H54 (cell line): ENCODE data around the gene METTL25.

Experiments used
- DNase-seq: peaks from one replicate; pipeline ENCODE4 v3.0.0; 2011; ENCODE audit warnings: low spot score, mixed read lengths; ENCODE audit not compliant: insufficient read length
- FAIRE-seq: peaks from 3 replicates; lab custom pipeline; 2011; peaks lifted over from hg19 to GRCh38; lab: Jason Lieb, UNC
- POLR2A ChIP-seq: IDR thresholded peaks from 2 replicates; pipeline ENCODE4 v1.6.1; 2011; ENCODE audit warnings: low read depth, mild to moderate bottlenecking, low read length

Gene METTL25

DNA sequence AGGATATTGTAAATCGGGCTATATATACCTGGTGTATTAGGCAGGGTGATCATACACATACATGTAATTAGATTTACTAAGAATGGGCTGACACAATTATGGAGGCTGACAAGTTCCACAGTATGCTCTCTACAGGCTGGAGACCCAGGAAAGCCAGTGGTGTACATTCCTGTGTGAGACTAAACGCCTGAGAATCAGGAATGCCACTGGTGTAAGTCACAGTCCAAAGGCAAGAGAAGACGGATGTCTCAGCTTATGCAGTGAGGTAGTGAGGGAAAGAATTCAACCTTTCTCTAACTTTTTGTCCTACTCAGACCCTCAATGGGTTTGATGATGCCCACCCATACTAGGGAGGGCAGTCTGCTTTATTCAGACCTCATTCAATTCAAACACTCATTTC, 57.1 kb downstream of the METTL25 start:
- DNase-seq = no peak
- no peak for FAIRE-seq
- no peak for TF ChIP-seq POLR2A

DNA sequence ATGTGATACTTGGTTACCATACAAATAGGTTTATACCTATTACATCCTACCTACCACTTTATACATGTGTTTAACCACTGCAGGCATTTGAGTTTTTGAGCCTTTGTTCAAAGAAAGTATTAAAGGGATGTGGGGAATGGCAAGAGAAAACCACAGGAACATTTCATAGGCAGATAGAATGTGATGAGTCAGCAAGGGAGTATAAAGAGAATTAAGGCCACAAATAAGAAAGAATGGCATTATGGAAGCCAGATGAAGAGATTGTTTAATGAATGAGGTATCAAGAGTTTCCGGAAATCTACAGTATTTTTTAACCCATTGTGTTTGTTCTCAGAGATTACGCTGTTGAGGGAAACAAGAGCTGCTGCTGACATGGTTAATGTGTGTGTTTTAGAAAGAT, 66.9 kb downstream of the METTL25 start:
- DNase-seq = no peak
- no peak for TF ChIP-seq POLR2A
- peak; percentile 77 for FAIRE-seq

DNA sequence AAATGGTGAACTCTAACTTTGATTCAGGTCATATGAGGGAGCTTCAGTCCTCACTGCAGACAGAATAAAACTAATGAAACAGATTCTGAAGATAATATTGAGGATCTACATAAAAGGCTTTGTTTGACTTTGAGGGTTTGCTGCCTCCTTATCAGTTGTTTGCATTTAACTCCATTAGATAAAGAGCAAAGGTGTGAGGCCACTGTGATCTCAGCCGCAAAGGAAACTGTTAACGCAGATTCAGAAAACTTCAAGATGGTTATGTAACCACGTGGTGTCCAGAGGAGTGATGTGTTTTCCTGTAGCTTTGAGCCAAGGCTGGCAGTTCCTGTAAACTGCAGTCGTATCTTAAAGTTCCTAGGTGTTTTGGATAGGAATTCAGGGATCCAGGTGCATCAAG, 67.8 kb downstream of the METTL25 start:
- no peak for TF ChIP-seq POLR2A
- DNase-seq = no peak
- FAIRE-seq = no peak

DNA sequence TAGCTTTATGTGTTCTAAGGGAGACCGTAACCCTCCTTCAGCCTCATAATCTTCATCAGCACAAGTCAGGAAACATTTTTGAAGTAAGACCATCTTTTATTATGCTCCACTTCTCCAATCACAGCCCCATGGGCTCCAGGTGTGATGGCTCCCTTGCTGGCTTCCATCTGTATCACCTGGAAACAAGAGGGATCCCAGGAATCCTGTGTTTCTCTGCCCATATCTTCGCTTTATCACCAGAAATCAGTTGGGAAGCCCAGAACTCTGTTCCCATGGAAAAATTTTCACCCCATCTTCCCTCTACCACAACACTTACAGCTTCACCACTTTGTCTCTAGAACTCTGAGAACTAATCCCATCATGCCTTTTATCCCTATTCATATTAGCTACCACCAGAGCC, 68.3 kb downstream of the METTL25 start:
- DNase-seq (no peak), FAIRE-seq (no peak)
- no peak for TF ChIP-seq POLR2A

DNA sequence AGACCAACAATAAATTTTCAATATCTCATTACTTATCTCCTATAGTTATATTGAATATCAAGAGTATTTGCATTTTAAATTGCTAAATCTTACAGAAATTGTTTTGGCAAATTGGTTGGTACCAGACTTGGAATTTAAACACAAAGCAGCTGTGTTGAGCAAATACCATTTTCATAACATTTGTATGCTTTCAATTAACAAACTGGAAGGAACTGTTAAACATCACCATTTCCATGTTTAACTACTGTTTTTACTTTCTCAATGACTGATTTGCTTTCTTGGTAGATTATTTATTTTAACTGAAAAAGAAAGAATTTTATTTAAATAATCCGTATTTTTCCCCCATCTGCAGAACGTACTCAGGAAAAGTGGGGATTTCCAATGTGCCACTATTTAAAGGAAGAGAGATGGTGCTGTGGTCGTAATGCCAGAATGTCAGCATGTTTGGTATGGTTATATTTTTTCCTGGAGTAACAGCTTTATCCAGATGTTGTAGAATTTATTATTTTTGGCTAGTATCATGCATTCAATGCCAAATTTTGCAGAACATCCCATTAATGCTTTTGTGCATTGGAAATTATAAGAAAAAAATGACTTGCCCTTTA, 72.3 kb downstream of the METTL25 start:
- FAIRE-seq (no peak), DNase-seq (no peak)
- no peak for TF ChIP-seq POLR2A

- no peak for FAIRE-seq
- DNase-seq = no peak
- no peak for TF ChIP-seq POLR2A
These were observed 76.1 kb downstream of the METTL25 start for GRCh38 chr12:82434392-82434911.

DNA sequence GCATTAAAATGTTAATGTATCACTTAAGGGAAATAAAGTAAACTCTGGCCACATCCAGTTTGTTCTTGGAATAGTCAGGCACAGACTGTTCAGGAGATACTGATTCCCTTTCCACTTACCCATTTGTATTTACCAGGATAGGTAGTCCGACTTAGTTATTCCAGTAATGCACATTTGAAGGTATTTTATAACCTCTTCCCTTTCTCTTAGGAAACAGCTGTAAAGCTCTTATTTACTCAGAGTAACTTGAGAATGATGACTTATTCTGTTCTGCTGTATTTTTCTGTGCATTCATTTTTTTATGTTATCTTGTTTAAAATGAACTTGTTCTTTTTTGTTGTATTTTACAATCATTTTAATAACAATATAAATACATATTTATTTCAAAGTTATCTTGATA, 78.0 kb downstream of the METTL25 start:
- FAIRE-seq (no peak), DNase-seq (no peak)
- TF ChIP-seq POLR2A = no peak

DNA sequence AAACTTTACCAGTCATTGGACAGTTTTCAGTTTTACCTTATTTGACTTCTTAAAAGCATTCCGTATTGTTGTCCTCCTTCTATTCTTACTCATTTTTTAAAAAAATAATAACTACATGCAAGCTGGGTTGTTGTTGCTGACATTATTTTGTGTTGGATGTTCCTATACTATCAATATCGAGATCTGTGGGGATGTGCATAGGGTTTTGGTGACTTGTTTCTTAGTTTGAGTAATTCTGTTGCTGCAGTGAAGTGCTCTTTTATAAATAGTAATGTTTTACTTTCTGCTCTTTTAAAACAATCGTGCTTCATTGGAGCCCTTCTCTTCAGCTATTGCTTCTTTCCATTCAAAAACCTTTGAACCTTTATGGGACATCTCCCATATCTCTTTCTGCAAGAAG, 79.4 kb downstream of the METTL25 start:
- no peak for DNase-seq
- FAIRE-seq = no peak
- no peak for TF ChIP-seq POLR2A

- DNase-seq (no peak), FAIRE-seq (no peak)
- no peak for TF ChIP-seq POLR2A
These were observed 80.0 kb downstream of the METTL25 start for GRCh38 chr12:82438356-82438755.

- no peak for DNase-seq
- no peak for FAIRE-seq
- TF ChIP-seq POLR2A = no peak
These were observed 82.6 kb downstream of the METTL25 start for GRCh38 chr12:82440885-82441284.

DNA sequence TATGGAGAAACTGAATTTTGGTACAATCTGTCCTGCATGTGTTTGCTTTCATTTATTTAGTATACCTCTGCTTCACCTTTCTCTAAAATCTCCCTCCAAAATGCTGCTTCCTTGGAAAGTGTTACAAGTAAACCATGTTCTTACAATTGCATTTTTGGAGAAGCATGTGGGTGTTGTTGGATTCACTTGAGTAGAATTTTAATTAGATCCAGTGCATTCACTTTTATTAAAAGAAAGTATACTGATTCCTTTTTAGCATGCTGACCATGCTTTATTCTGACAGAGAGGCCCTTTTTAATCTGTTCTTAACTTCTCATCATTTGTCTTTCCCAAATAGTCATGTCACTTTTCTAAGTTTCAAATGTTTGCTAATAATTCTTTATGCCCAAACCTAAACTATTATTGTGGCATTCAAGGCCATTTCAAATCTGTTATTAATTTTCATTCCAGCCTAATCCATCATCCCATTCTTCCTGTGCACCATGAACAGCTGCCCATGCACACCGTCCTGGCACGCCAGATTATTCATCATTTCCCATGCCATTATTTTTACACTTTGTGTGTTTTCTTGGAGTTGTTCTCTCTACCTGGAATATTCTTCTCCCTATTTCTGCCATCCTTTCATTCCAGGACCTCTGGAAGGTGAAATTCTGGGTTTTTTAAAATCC, 90.7 kb downstream of the METTL25 start:
- no peak for FAIRE-seq
- no peak for TF ChIP-seq POLR2A
- DNase-seq = no peak

GRCh38 chr12:82456633-82457032, 98.3 kb downstream of the METTL25 start:
- DNase-seq (no peak), FAIRE-seq (no peak)
- no peak for TF ChIP-seq POLR2A

- DNase-seq = no peak
- no peak for FAIRE-seq
- no peak for TF ChIP-seq POLR2A
These were observed 99.8 kb downstream of the METTL25 start for GRCh38 chr12:82458101-82458500.

DNA sequence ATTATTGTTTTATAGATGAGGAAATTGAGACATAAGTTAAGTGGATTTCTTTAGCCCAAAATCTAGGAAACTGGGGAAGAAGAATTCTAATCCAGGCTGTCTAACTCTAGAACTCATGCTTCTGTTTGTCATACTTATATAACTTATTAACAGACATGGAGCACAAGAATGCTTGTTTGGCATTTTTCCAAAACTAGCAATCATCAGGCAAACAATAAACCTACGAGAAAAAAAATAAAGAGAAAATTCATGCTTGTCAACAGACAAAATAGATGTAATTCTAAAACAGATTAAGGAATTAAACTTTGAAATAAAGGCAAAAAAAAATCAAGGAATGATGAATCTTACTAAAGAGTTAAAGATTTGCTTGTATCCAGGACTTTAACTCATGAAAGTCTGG, 103.1 kb downstream of the METTL25 start:
- TF ChIP-seq POLR2A = no peak
- FAIRE-seq = no peak
- DNase-seq = no peak

DNA sequence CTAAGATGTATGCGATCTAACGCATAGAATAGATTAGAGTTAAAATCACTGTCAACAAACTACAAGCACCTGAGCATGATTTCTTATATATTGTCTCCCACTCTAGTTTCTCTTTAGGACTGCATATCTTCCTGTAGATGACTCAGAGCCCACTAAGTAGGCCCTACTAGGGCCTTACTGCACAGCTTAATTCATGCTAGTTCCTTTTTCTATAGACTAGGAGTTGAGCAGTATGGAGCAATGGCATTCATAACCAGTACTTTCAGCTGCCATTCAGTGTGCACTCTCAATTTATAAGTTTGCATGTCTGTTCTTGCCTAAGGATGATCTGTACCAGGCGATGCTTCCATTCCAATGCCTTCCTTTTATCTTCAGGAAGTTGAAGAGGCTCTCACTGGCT, 103.5 kb downstream of the METTL25 start:
- FAIRE-seq (no peak), DNase-seq (no peak)
- no peak for TF ChIP-seq POLR2A
